GM18502 (cell line): ENCODE data around the gene SAMD4A.

ENCODE experiments used
- ATAC-seq: cut with Tn5 transposase; IDR thresholded peaks from one replicate; pipeline ENCODE4 v1.9.1; 2021; ENCODE audit warnings: mild to moderate bottlenecking; ENCODE audit not compliant: unreplicated experiment, poor library complexity

Gene SAMD4A

DNA sequence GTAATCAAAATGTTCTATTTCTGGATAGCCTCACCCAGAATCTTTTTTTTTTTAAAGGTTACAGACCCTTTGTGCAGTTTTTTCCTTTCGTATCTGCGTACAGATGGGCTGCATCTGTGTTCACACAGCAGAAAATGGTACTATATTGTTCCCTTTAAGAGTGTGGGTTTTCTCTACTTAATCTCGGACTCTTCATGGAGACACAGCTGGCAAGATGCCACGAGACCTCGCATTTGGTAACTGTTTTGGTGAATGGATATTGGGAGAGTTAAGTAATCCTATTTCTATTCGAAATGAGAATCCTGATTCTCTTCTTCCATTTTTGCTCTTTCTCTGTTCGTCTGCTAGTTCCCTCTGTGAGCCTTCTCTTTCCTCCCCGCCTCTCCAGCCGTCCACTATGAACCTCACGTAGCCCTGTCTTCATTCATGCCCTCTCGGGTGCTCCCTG, 85.7 kb downstream of the SAMD4A start:
- no peak for ATAC-seq

DNA sequence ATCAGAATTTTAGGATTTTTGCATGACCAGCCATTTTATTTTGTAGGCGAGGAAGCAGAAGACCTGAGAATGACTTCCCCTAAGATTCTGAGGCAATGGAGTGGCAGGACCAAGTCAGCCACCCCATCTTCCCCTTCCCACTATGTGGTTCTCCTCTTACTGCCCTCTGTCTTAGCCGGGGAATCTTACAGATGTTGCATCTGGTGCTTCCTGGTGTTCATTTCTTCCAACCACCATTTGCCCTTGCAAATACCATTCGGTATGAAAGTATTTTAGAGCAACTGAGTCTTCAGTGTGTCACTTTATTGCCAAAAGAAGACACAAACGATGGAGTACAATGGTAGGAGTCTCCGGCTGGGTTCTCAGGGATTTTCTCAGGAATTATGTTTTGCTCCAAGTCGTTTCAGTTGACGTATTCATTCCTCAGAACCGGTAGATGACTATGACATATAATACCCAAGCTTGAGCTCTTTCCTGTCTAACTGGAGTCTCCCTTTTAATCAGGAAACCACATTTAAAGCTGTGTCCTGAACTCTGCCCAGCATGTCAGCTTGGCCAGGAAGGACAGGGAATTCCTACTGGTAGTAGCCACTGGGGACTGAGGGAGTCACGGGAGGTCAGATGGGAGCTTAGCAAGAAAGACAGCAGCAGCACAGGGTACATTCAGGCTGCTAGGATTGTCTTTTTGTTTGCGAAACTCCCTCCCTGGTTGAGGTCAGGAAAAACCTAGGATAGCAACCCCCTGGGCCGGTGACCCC, 87.0 kb downstream of the SAMD4A start:
- ATAC-seq, result no peak

GRCh38 chr14:54654605-54655004, 87.7 kb downstream of the SAMD4A start:
- ATAC-seq, result no peak

DNA sequence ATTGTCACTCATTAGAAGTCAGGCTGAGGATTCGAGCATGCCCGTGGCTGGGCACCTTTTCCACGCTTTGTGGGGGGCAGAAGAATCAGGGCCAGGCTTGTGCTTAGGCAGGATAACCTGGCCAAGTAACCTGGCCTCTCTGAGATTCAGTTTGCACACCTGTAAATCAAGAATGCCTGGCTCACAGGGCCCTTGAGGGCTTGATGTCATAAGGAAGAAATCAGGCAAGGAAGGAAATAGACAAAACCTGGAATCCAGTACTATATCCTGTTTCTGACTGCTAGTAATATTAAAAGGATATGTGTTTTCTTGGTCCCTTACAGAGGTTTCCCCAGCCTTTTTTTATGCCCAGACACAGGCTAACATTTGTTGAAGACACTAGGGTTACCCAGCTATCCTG, 91.9 kb downstream of the SAMD4A start:
- ATAC-seq, result no peak

- ATAC-seq, result no peak
Measured at GRCh38 chr14:54659365-54659764, 92.4 kb downstream of the SAMD4A start.

DNA sequence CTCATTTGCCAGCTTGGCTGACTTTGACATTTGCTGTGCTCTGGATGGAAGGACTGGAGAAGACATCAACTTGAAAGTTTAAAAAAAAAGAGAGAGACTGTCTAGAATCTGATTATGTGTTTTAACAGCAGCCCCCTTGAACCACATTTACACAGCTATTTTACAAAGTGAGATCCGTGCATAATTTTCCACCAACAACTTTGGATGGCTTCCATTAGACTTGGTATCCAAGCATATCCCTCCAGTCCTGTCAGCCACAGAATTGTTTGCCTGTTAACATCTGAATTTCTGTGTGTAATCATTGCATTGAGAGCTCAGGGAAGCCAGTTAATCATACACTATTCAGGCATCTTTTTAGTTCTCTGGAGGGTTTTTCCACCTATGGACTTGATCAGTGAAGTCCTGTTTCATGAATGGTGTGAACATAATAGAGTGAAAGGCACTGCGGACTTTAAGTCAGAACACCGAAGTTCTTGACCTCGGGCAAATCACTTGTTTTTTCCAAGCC, 93.7 kb downstream of the SAMD4A start:
- ATAC-seq, result no peak

DNA sequence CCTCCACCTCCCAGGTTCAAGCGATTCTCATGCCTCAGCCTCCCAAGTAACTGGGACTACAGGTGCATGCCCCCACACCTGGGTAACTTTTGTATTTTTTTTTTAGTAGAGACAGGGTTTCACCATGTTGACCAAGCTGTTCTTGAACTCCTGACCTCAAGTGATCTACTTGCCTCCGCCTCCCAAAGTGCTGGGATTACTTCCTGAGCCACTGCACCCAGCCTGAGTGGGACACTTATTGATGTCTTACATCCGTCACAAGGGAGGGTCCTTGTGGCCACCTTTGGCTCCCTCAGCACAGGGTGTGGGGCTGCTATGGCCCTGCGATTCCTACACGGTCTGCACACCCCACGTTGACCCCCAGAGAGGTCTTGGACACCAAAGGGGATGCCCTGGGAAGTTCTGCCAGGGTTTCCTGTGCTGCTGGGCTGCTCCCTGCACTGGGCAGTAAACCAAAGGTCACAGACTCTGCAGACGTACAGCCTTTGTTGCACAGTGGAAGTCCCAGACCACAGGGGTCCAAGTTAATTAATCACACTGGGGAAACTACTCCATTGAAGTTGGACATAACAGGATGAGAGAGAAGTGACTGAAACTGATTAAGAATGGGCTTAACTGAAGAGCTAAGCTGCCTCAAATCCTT, 95.7 kb downstream of the SAMD4A start:
- ATAC-seq, result no peak

- no peak for ATAC-seq
Measured at GRCh38 chr14:54664961-54665360, 98.0 kb downstream of the SAMD4A start.

DNA sequence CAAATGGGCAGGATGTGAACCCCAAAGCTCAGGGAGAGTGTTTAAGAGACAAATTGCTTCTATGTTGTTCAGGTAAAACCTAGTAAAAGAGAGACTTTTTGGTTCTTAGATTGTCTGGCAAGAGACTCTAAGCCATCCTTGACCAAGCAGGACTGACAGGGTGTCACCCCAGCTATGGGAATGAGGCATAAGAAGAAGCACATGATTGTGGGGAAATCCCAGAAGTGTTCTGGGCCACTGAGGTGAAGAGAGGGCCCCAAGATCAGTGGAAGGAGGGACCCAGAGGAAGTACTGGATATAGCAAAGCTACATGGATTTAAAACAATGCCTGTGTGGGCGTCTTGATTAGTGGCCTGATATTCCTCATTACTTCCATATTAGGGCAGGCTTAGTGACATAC, 99.0 kb downstream of the SAMD4A start:
- no peak for ATAC-seq

DNA sequence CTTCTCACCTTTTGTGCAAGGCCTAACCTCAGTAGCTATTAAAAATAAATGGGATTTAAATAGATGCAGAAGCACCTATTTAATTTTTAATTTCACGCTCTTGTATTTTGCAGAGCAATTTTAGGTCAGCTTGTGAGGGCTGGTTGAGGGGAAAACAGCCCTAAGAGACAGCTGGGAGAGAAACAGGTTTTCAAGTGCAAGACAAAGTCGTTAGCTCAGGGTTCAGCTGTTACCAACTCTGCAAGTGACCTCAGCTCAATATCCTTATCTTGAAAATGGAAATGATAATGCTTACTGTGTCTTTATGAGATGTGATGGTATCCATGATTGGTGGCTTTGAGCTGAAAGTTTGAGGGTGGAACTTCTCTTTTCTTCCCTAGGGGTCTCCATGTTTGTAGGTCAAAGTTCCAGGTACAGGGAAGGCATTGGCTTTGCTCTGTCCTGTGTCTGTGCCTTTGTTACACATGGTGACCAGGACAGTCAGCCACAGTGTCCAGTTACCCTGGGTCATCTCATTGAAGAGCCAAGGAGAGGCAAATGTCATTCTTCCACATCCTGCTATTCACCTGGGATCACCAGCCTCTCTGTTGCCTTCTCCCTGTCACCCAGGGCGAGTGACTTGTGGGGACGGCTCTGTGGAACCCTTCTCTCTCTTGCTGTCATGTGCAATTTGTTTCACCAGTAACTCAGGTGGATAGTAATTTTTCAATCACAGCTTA, 100.3 kb downstream of the SAMD4A start:
- ATAC-seq, result no peak

- ATAC-seq, result no peak
Measured at GRCh38 chr14:54667764-54668163, 100.8 kb downstream of the SAMD4A start.

DNA sequence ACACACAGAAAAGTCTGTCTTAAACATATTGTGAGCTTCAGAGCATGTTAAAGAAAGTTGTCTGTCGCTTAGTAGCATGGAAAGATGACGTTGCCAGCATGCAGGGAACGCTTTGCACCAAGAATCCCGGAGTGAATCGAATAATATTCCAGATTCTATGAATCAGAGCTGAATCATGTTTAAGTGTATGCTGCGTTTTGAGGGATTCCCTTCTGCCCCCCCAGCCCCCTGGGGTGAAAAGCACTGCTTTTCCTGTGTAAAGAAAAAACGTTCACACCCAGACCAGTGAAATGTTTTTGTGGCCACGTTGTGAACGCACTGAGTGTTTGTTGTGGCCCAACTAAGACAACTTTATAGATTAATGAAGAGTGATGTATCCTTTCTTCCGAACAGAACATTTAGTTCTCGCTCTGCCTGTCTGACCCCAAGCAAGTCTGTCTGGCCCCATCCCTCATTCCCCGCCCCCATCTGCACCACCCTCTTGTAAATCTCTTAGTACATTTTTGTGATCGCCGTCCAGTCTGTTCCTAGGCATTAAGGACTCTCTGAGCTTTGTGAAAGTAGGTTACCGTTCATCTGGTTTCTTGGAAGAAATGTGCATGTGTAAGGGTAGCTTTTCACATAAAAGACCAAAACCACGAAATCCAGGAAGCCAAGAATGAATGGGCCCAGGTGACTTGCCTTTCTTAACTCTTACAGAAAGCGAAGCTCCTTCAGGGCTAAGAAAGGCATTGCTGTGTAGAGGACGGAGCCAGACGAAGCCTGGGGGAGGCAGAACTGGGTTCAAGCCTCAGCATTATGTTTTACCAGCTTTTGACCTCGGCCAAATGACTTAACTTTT, 103.0 kb downstream of the SAMD4A start:
- no peak for ATAC-seq

- no peak for ATAC-seq
Measured at GRCh38 chr14:54671537-54671936, 104.6 kb downstream of the SAMD4A start.

DNA sequence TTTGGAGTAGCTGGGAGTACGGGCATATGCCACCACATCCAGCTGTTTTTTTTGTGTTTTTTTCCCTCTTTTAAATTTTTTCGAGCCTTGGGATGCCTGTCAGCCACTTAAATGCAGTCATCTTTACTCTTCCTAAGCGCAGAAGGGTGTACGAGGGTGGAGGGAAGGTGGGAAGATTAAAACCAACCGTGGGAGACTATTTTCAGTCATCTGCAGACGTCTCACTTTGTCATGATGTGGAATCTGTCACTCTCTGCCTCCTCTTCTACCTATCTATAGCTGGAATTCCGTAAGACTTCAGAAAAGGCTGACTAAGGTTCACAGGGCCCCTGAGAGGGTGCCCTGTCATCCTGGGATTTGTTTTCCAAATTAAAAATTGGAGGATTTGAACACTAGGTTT, 105.3 kb downstream of the SAMD4A start:
- ATAC-seq, result no peak

DNA sequence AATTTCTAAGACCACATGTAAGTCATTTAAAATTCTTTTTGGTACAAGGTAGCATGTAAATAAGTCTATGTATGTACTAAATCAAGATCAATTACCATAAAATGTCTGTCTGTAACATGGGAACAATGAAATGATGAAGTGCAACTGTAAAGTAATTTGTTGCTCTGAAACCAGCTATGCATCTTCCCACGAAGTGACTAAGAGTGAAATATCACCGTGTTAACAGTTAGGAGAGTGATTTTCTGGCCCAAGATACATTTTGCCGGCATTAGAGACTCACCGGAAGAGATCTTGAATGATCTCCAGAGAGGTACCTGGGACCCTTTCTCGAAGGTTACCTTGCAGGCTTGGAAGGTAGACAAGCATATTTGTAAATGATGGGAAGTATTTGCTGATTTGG, 105.8 kb downstream of the SAMD4A start:
- no peak for ATAC-seq

- ATAC-seq, result no peak
Measured at GRCh38 chr14:54673193-54674045, 106.5 kb downstream of the SAMD4A start.

DNA sequence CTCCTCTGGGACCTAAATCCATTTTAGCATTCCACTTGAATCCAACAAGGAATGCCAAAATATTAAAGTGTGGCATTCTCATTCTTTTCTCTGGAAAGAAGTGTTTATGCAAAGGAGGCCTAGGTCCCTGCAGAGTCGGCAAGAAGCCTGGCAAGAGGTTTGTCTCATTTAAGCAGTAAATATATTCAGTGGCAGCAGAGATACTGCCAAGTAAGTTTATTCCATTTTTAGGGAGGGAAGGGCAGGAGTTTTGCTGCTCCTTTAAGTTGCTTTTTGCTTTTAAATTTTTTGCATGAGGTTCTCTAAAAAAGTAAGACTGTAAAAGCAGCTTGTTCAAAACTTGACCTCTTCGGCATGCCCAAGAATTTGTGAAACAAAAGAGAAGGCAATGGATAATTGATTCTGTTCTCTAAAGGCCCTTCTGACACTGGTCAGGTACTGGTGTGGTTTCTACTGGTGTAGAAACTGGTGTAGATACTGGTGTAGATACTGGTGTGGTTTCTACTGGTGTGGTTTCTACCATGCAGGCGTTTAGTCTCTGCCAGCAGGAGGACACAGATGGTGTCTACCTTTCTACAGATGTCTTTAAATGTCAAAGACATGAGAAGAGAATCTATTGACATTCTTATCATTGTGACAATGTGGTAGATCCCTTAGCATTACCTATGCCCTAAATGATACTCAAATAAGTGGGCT, 107.3 kb downstream of the SAMD4A start:
- ATAC-seq, result peak; percentile 86

DNA sequence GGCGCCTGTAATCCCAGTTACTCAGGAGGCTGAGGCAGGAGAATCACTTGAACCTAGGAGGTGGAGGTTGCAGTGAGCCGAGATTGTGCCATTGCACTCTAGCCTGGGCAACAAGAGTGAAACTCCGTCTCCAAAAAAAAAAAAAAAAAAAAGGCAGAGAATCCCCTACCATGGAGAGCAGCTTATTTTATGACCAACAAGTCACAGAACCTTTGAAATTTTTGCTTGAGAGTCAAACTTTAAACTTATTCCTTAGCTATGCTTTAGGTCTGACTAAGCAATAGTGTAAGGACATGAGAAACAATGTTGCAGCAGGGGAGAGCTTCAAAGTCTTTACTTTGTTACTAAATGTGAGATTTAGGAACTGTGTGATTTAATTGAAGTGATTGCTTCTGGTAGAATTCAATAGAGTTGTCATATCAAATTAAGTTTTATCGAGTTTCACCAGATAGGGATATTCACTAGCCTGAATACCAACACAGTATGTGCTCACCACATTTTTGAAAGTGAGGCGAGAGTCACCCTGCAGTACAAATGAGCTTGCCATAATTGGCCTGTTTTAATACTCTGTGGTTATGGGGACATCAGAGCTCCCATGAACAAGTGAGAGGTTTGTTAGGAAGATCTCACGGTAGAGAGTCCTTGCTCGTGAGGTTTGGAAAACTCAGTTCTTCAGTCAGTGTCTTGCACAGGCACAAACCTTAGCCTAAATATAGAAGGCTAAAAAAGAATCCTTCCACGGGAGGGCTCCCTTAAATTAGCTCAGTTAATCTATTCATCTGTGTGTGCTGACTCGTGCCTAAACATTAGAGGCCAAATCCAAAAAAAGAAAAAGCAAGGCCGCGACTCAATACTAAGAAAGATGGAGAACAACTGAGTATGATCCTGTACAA, 108.6 kb downstream of the SAMD4A start:
- no peak for ATAC-seq
